GM23338 (cell line): Measurements from ENCODE around the gene GRIP2.

Source experiments
- CREB1 ChIP-seq: fragments of 250-450 bp; sonication (Bioruptor Pico); IDR thresholded peaks from 2 replicates; pipeline ENCODE4 v1.5.0; 2020; ENCODE audit warnings: low read depth, mild to moderate bottlenecking, moderate library complexity
- EZH2 ChIP-seq: fragments of 200-600 bp; sonication (generic); IDR thresholded peaks from one replicate; pipeline ENCODE4 v1.8.0; 2017; ENCODE audit warnings: antibody characterized with exemption, mild to moderate bottlenecking, low read depth; ENCODE audit not compliant: unreplicated experiment
- EZH2phosphoT487 ChIP-seq: fragments of 200-600 bp; sonication (generic); IDR thresholded peaks from one replicate; pipeline ENCODE4 v1.8.1; 2018; ENCODE audit warnings: antibody characterized with exemption; ENCODE audit not compliant: unreplicated experiment
- JUNB ChIP-seq: IDR thresholded peaks from one replicate; pipeline ENCODE4 v1.6.1; 2016; ENCODE audit warnings: antibody characterized with exemption; ENCODE audit not compliant: unreplicated experiment
- NANOG ChIP-seq: IDR thresholded peaks from 2 replicates; pipeline ENCODE4 v1.6.1; 2016; ENCODE audit warnings: antibody characterized with exemption, borderline replicate concordance
- POLR2AphosphoS5 ChIP-seq: IDR thresholded peaks from 2 replicates; pipeline ENCODE4 v1.6.1; 2016; ENCODE audit warnings: antibody characterized with exemption, low read depth
- ZNF331 ChIP-seq: fragments of 250-450 bp; sonication (Bioruptor Pico); IDR thresholded peaks from 2 replicates; pipeline ENCODE4 v1.5.0; 2020; ENCODE audit warnings: low read depth, mild to moderate bottlenecking, moderate library complexity
- TF ChIP-seq, protein P1 (sequence below), 2 experiments: fragments of 200-600 bp in 1 of 2; sonication (generic) in 1 of 2; conservative IDR thresholded peaks; 2 replicates each; pipeline versions ENCODE4 v1.5.1 to v1.6.1; 2016 to 2017; ENCODE audit warnings: antibody characterized with exemption in 2 of 2, low read depth in 2 of 2, mild to moderate bottlenecking in 2 of 2, moderate library complexity in 1 of 2
- TF ChIP-seq, protein P2 (sequence below): IDR thresholded peaks from one replicate; pipeline ENCODE4 v1.6.1; 2018; ENCODE audit warnings: antibody characterized with exemption; ENCODE audit not compliant: unreplicated experiment

DNA sequence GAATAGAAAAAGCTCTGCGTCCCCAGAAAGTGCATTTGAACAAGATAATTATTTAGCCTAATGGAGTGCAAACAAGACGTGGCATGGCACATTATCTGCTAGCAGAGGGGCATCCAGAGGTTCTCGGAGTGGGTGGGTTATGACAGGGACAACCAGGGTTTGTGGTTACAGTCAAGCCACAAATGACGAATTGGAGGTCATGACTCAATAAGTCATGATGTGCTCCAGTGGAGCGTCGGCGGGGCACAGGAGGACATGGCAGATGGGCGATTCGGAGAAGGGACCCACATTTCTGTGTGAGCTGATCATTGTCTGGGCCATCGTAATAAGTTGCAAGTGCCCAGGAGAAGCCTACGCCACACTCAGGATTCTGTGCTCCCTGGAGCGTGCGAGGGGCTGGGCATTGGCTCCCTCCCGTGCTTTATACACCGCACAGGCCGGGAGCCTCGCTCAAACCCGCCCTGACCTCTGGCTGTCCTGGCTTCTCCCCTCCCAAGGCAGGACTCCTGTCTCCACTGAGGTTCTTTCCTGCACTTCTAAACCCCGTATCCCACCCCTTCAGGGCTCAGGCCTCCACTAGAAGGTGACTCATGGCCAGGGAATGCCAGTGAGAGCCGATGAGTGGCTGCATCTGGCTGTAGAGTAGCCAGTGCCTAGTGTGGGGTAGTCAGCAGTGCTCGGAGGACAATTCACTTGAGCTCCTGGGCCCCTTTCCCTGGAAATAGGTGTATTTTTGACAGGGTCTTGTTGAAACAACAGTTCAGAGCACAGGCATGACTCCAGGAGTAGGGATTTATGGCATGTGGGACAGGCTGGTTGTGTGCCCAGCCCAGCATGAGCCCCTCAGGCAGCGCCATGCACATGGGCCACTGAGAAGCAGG lies 67.4 kb downstream of the GRIP2 start:
- TF ChIP-seq EZH2 (no peak), POLR2AphosphoS5 (no peak), EZH2phosphoT487 (no peak), JUNB (no peak), CREB1 (no peak), ZNF331 (CRISPR knock-in tag) (no peak), NANOG (no peak)
- TF ChIP-seq, protein P1, sequence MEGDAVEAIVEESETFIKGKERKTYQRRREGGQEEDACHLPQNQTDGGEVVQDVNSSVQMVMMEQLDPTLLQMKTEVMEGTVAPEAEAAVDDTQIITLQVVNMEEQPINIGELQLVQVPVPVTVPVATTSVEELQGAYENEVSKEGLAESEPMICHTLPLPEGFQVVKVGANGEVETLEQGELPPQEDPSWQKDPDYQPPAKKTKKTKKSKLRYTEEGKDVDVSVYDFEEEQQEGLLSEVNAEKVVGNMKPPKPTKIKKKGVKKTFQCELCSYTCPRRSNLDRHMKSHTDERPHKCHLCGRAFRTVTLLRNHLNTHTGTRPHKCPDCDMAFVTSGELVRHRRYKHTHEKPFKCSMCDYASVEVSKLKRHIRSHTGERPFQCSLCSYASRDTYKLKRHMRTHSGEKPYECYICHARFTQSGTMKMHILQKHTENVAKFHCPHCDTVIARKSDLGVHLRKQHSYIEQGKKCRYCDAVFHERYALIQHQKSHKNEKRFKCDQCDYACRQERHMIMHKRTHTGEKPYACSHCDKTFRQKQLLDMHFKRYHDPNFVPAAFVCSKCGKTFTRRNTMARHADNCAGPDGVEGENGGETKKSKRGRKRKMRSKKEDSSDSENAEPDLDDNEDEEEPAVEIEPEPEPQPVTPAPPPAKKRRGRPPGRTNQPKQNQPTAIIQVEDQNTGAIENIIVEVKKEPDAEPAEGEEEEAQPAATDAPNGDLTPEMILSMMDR (conservative IDR thresholded peaks at IDR 0.05; ENCODE audit: low read depth in 2 of 2), result no peak
- TF ChIP-seq, protein P2, sequence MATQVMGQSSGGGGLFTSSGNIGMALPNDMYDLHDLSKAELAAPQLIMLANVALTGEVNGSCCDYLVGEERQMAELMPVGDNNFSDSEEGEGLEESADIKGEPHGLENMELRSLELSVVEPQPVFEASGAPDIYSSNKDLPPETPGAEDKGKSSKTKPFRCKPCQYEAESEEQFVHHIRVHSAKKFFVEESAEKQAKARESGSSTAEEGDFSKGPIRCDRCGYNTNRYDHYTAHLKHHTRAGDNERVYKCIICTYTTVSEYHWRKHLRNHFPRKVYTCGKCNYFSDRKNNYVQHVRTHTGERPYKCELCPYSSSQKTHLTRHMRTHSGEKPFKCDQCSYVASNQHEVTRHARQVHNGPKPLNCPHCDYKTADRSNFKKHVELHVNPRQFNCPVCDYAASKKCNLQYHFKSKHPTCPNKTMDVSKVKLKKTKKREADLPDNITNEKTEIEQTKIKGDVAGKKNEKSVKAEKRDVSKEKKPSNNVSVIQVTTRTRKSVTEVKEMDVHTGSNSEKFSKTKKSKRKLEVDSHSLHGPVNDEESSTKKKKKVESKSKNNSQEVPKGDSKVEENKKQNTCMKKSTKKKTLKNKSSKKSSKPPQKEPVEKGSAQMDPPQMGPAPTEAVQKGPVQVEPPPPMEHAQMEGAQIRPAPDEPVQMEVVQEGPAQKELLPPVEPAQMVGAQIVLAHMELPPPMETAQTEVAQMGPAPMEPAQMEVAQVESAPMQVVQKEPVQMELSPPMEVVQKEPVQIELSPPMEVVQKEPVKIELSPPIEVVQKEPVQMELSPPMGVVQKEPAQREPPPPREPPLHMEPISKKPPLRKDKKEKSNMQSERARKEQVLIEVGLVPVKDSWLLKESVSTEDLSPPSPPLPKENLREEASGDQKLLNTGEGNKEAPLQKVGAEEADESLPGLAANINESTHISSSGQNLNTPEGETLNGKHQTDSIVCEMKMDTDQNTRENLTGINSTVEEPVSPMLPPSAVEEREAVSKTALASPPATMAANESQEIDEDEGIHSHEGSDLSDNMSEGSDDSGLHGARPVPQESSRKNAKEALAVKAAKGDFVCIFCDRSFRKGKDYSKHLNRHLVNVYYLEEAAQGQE, result no peak
